HUDEP-2 (cell line): ENCODE measurements around the gene SERINC4.

Experiments
- DNase-seq, 76 experiments: peaks; one replicate each; lab custom pipeline; 2025; ENCODE audit not compliant: unreplicated experiment in 76 of 76; lab: John Stamatoyannopoulos, UW

SERINC4 gene

GRCh38 chr15:43763819-43764446 is 36.1 kb downstream of the SERINC4 start:
- no peak for DNase-seq

DNA sequence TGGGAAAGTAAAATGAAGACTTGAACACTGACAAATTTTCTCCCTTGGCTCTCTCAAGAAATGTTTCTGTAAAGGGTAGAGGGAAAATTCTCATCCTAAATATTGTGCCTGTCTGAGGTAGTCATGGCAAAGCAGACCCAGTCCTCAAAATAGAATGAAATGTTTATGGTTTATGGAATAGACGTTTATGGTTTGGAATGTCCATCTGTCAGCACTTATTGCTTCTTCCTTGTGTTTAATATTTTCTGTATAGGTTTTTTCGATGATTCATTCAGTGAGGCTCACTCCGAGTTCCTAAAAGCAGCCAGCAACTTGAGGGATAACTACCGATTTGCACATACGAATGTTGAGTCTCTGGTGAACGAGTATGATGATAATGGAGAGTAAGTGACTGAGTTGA is 37.2 kb downstream of the SERINC4 start:
- DNase-seq = no peak

- no peak for DNase-seq
Measured at GRCh38 chr15:43751885-43752284, 48.1 kb downstream of the SERINC4 start.

GRCh38 chr15:43749690-43750345 is 50.2 kb downstream of the SERINC4 start:
- DNase-seq = no peak

- peak in 1 of 76 experiments; percentile 2 for DNase-seq
Measured at GRCh38 chr15:43748376-43748775, 51.6 kb downstream of the SERINC4 start.

GRCh38 chr15:43746903-43747309 is 53.1 kb downstream of the SERINC4 start:
- DNase-seq = peak in 35 of 76 experiments; percentile 5 to 68 (median 33)

DNA sequence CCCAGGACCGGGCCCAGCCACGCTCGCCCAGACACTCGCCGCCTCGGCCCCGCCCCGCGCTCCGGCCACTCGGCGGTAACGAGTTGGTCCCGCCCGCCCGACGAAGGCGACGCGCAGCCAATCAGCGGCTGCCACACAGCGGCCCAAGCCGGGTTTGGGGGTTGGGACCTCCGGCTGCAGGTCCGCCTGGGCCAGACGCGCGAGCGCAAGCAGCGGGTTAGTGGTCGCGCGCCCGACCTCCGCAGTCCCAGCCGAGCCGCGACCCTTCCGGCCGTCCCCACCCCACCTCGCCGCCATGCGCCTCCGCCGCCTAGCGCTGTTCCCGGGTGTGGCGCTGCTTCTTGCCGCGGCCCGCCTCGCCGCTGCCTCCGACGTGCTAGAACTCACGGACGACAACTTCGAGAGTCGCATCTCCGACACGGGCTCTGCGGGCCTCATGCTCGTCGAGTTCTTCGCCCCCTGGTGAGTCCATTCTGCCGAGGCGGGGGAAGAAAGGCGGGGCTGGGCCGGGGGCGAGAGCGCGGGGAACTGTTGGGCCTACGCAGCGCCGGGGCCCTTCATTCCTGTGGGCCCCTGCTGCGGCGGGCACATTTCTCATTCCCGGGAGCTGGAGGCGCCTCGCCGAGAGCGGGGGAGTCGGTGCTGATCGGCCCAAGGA is 53.6 kb downstream of the SERINC4 start, which contains the start of gene PDIA3:
TSS of gene PDIA3 (plus strand) at position 194 of the 658 bp plus-strand sequence. CDS start at position 296, 102 bp downstream.
- peak in 74 of 76 experiments; percentile 30 to 92 (median 79) for DNase-seq
